Femur (tissue), 1 donor: ENCODE results near the gene CASP1.
"Not testable (repeated sequence)": the region's sequence is repeated elsewhere in the genome, so short reads cannot be mapped to it uniquely, and the experiment has no call there.

ENCODE experiments used
- DNase-seq: peaks from one replicate; pipeline ENCODE4 v3.0.0-alpha.2; 2017

The CASP1 gene

GRCh38 chr11:105034813-105035620, at the start of gene CASP1:
TSS of gene CASP1 (minus strand) at chr11:105035144. CDS start at chr11:105035113, 31 bp downstream.
- DNase-seq = peak; percentile 65

- no peak for DNase-seq
These were observed 46.6 kb upstream of the CASP1 start for GRCh38 chr11:105081412-105082150.

- not testable (repeated sequence) for DNase-seq
These were observed 45.4 kb upstream of the CASP1 start for GRCh38 chr11:105080171-105080906.

GRCh38 chr11:105078283-105078682, 43.3 kb upstream of the CASP1 start:
- no peak for DNase-seq

GRCh38 chr11:105077141-105077790, 42.3 kb upstream of the CASP1 start:
- DNase-seq = not testable (repeated sequence)

GRCh38 chr11:105074166-105074530, 39.2 kb upstream of the CASP1 start:
- DNase-seq = no peak

- DNase-seq = no peak
These were observed 38.7 kb upstream of the CASP1 start for GRCh38 chr11:105073456-105074165.

GRCh38 chr11:105072080-105072479, 37.1 kb upstream of the CASP1 start:
- not testable (repeated sequence) for DNase-seq

- no peak for DNase-seq
These were observed 36.3 kb upstream of the CASP1 start for GRCh38 chr11:105071089-105071732.

GRCh38 chr11:105070306-105070705, 35.4 kb upstream of the CASP1 start:
- DNase-seq = no peak

GRCh38 chr11:105069749-105070148, 34.8 kb upstream of the CASP1 start:
- DNase-seq = not testable (repeated sequence)

- DNase-seq = not testable (repeated sequence)
These were observed 28.4 kb upstream of the CASP1 start for GRCh38 chr11:105063245-105063941.

- DNase-seq = no peak
These were observed 22.5 kb upstream of the CASP1 start for GRCh38 chr11:105057432-105057831.

- no peak for DNase-seq
These were observed 21.5 kb upstream of the CASP1 start for GRCh38 chr11:105056446-105056845.

- DNase-seq = no peak
These were observed 20.0 kb upstream of the CASP1 start for GRCh38 chr11:105054723-105055493.

- DNase-seq = no peak
These were observed 17.5 kb upstream of the CASP1 start for GRCh38 chr11:105052487-105052886.

- DNase-seq = no peak
These were observed 16.6 kb upstream of the CASP1 start for GRCh38 chr11:105051559-105051958.

GRCh38 chr11:105049481-105049880, 14.5 kb upstream of the CASP1 start:
- DNase-seq = no peak

GRCh38 chr11:105046898-105047579, 12.1 kb upstream of the CASP1 start:
- no peak for DNase-seq
